ENCODE measurements around the gene KRT222.

The KRT222 gene

GRCh38 chr17:40645291-40645690 lies 19.7 kb downstream of the KRT222 start:
- no peak for ATAC-seq

GRCh38 chr17:40637931-40638330 lies 27.0 kb downstream of the KRT222 start:
- no peak for ATAC-seq
- no peak for TF ChIP-seq SNAI2 (CRISPR knock-in tag; IDR thresholded peaks at IDR 0.05)

More at GRCh38 chr17:40645291-40645690, 19.7 kb downstream of the KRT222 start:
- TF ChIP-seq ESRRG (CRISPR knock-in tag; IDR thresholded peaks at IDR 0.05) (no peak), POU6F1 (CRISPR knock-in tag; IDR thresholded peaks at IDR 0.05; ENCODE audit: borderline replicate concordance, low read depth) (no peak), ZFP30 (CRISPR knock-in tag; IDR thresholded peaks at IDR 0.05) (no peak), ISL1 (CRISPR knock-in tag; IDR thresholded peaks at IDR 0.05) (no peak), ZNF565 (CRISPR knock-in tag; conservative IDR thresholded peaks at IDR 0.05; ENCODE audit: low read depth) (no peak), SNAI2 (CRISPR knock-in tag; IDR thresholded peaks at IDR 0.05) (no peak), TCF4 (CRISPR knock-in tag; IDR thresholded peaks at IDR 0.05; ENCODE audit: borderline replicate concordance) (no peak), ZC3H10 (CRISPR knock-in tag; IDR thresholded peaks at IDR 0.05) (no peak), RARB (CRISPR knock-in tag; IDR thresholded peaks at IDR 0.05) (no peak), ZNF70 (CRISPR knock-in tag; IDR thresholded peaks at IDR 0.05) (no peak), GLIS3 (CRISPR knock-in tag; IDR thresholded peaks at IDR 0.05) (no peak), CREB5 (CRISPR knock-in tag; IDR thresholded peaks at IDR 0.05; ENCODE audit: low read depth) (no peak), CSDC2 (CRISPR knock-in tag; IDR thresholded peaks at IDR 0.05) (no peak), ZNF8 (CRISPR knock-in tag; IDR thresholded peaks at IDR 0.05) (no peak), ARNTL (CRISPR knock-in tag; IDR thresholded peaks at IDR 0.05; ENCODE audit: borderline replicate concordance, low read depth) (no peak)
- TF ChIP-seq, protein P1, sequence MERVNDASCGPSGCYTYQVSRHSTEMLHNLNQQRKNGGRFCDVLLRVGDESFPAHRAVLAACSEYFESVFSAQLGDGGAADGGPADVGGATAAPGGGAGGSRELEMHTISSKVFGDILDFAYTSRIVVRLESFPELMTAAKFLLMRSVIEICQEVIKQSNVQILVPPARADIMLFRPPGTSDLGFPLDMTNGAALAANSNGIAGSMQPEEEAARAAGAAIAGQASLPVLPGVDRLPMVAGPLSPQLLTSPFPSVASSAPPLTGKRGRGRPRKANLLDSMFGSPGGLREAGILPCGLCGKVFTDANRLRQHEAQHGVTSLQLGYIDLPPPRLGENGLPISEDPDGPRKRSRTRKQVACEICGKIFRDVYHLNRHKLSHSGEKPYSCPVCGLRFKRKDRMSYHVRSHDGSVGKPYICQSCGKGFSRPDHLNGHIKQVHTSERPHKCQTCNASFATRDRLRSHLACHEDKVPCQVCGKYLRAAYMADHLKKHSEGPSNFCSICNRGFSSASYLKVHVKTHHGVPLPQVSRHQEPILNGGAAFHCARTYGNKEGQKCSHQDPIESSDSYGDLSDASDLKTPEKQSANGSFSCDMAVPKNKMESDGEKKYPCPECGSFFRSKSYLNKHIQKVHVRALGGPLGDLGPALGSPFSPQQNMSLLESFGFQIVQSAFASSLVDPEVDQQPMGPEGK (CRISPR knock-in tag; IDR thresholded peaks at IDR 0.05; ENCODE audit: borderline replicate concordance) = no peak
- TF ChIP-seq, protein P2, sequence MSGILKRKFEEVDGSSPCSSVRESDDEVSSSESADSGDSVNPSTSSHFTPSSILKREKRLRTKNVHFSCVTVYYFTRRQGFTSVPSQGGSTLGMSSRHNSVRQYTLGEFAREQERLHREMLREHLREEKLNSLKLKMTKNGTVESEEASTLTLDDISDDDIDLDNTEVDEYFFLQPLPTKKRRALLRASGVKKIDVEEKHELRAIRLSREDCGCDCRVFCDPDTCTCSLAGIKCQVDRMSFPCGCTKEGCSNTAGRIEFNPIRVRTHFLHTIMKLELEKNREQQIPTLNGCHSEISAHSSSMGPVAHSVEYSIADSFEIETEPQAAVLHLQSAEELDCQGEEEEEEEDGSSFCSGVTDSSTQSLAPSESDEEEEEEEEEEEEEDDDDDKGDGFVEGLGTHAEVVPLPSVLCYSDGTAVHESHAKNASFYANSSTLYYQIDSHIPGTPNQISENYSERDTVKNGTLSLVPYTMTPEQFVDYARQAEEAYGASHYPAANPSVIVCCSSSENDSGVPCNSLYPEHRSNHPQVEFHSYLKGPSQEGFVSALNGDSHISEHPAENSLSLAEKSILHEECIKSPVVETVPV (CRISPR knock-in tag; IDR thresholded peaks at IDR 0.05) = no peak

- TF ChIP-seq CSDC2 (CRISPR knock-in tag; IDR thresholded peaks at IDR 0.05) (no peak), ARNTL (CRISPR knock-in tag; IDR thresholded peaks at IDR 0.05; ENCODE audit: borderline replicate concordance, low read depth) (no peak), SNAI2 (CRISPR knock-in tag; IDR thresholded peaks at IDR 0.05) (no peak), ISL1 (CRISPR knock-in tag; IDR thresholded peaks at IDR 0.05) (no peak), PPARA (CRISPR knock-in tag; IDR thresholded peaks at IDR 0.05; ENCODE audit: borderline replicate concordance) (no peak), BACH2 (CRISPR knock-in tag; IDR thresholded peaks at IDR 0.05; ENCODE audit: borderline replicate concordance) (no peak), TCF4 (CRISPR knock-in tag; IDR thresholded peaks at IDR 0.05; ENCODE audit: borderline replicate concordance) (no peak), CREB5 (CRISPR knock-in tag; IDR thresholded peaks at IDR 0.05; ENCODE audit: low read depth) (no peak), TOX (CRISPR knock-in tag; IDR thresholded peaks at IDR 0.05; ENCODE audit: borderline replicate concordance) (no peak)
- TF ChIP-seq, protein P1 (CRISPR knock-in tag; IDR thresholded peaks at IDR 0.05; ENCODE audit: borderline replicate concordance) = no peak
- ATAC-seq = no peak
Measured at GRCh38 chr17:40633871-40634270, 31.1 kb downstream of the KRT222 start.
